Stimulated activated naive CD4-positive, alpha-beta T cell treated with Interleukin-2 at 50 U/mL for 16 hours (primary cell): Measurements from ENCODE around the gene RPS6KA2.
A peak's percentile ranks its signal among the peaks of the same experiment; 100 is the strongest.
"Not testable (repeated sequence)": the region's sequence is repeated elsewhere in the genome, so short reads cannot be mapped to it uniquely, and the experiment has no call there.

ENCODE experiments used
- DNase-seq: peaks from one replicate; lab custom pipeline; 2025; lab: John Stamatoyannopoulos, UW

RPS6KA2 gene

DNA sequence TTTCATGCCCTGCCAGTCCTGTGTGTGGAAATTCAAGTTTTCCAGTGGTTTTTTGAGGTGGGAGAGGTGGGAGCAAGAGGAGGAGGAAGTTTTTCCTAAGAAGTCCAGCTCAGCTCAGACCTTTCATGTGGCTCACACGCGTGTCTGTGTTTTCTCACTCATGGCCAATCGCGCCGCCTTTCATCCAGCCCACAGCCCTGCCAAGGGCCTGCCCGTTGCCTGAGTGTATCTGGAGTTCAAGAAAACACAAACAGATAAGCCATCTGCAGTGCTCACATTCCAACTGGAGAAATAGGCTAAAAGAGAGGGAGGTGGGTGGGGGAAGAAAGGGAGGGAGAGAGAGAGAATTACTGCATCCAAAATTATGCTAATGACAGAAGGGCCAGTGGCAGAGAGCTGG lies 231.7 kb downstream of the RPS6KA2 start:
- no peak for DNase-seq

DNA sequence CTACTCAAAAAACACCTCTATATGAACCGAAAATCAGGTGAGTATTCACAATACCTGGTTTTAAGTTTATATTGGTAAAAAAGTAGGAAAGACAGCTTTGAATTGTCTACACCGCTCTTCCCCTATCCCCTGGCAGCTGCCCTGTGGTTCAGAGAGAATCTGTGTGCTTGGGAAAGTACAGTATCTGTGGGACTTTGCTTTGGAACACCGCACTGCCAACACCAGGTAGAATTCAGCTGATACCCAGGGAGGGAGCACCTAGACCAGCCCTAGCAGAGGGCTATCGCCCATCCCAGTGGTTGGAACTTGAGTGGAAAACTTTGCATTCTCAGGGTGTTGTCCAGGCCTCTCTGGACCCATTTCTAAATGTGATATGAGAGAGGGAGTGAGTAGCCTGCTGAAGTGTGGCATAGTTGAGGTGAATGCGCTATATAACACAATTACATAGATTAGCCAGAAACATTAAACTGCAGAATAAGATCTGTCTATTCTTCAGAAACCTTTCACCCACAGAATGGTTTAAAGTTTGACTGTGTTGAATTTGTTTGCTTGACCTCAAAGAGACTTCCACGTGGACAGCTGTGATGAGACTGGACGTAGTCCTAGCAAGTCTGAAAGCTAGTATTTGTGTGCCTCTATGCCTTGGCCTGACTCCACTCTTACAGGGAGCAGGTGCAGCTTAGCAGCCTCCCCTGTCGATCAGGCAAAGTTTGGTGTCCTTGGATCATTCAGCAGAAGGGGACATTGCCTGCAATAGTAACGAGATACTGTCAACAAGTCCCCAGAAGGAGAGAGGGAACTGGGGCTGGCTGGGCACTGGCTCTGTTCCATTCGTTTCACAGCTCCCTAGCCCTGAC lies 232.8 kb downstream of the RPS6KA2 start:
- DNase-seq, result no peak

DNA sequence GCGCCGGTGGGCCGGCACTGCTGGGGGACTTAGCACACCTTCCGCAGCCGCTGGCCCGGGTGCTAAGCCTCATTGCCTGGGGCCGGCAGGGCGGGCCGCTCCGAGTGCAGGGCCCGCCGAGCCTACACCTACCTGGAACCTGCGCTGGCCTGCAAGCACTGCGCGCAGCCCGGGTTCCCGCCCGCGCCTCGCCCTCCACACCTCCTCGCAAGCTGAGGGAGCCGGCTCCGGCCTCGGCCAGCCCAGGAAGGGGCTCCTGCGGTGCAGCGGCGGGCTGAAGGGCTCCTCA lies 233.6 kb downstream of the RPS6KA2 start:
- no peak for DNase-seq

DNA sequence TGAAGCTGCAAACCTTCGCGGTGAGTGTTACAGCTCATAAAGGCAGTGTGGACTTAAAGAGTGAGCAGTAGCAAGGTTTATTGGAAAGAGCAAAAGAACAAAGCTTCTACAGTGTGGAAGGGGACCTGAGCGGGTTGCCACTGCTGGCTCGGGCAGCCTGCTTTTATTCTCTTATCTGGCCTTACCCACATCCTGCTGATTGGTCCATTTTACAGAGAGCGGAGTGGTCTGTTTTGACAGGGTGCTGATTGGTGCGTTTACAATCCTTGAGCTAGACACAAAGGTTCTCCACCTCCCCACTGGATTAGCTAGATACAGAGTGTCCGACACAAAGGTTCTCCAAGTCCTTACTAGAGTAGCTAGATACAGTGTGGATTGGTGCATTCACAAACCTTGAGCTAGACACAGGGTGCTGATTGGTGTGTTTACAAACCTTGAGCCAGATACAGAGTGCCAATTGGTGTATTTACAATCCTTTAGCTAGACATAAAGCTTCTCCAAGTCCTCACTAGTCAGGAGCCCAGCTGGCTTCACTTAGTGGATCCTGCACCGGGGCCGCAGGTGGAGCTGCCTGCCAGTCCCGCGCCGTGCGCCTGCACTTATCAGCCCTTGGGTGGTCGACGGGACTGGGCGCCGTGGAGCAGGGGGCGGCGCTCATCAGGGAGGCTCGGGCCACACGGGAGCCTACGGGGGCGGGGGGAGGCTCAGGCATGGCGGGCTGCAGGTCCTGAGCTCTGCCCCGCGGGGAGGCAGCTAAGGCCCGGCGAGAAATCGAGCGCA lies 234.1 kb downstream of the RPS6KA2 start:
- DNase-seq, result not testable (repeated sequence)

DNA sequence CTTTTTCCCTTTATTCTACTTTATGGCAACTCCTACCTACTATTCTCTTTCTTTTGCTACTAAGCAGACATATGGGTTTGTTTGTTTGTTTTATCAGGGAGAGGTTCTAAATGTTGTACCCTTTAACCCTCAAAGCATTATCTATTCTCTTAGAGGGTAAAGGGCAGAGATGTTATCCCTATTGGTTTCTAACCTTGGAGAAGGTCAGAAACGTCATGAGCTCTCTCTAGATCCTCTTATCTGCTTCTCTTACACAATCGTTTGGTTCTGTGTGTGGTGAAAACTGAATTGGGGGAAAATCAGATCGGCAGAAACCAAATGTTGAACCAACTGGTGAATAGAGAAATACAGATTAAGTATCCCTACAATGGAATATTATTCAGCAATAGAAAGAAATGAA lies 237.9 kb downstream of the RPS6KA2 start:
- no peak for DNase-seq

DNA sequence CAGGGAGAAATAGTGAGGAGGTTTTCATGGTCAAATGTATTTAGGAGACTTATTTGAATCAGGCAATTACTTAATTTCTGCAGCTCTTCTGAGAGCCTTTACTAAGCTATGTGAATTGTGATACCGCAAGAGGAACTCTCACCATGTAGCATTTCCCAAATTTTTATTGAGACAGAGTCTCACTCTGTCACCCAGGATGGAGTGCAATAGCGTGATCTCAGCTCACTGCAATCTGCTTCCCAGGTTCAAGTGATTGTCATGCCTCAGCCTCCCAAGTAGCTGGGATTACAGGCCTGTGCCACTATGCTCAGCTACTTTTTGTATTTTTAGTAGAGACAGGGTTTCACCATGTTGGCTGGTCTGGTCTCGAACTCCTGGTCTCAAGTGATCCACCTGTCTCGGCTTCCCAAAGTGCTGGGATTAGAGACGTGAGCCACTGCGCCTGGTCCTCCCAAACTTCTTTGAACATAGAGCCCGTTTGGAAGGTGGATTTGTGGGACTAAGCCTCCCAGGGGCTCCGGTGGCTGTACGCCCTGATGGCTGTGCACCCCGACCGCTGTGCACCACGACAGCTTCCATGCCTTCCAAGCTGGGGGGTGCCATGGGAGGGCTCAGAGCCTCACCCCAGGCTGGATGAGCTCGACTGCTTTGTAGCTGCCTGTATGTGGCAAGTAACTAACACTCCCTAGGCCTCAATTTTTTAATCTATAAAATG lies 238.6 kb downstream of the RPS6KA2 start:
- no peak for DNase-seq

DNA sequence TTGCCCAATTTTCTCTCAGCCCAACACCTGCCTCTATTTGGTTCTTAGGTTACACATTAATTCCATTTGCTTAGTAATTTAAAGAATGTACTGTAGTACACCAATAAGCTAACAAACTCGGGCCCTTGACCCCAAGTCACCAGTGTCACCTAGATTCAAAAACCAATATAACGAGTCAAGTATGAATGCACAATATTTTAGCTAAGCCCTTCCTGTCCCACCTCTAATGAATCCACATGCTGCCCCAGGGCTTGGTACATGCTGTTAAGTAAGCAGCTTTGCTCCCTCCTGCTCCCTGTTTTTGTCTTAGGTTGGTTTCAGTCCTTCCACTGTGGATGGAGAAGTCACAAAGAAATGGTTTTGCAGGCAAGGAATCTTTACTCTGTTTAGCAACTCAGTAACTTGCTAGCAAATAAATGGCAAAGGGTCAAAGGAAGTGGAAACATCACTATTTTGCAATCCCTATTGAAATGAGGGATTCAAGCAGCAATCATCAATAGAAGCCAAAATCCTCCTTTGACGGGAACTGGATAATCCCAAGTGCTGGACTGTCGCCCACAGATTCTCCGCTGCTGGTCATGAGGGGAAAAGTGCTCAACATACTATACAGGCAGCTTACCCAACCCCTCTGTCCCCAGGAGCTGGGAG lies 239.3 kb downstream of the RPS6KA2 start:
- DNase-seq, result no peak

DNA sequence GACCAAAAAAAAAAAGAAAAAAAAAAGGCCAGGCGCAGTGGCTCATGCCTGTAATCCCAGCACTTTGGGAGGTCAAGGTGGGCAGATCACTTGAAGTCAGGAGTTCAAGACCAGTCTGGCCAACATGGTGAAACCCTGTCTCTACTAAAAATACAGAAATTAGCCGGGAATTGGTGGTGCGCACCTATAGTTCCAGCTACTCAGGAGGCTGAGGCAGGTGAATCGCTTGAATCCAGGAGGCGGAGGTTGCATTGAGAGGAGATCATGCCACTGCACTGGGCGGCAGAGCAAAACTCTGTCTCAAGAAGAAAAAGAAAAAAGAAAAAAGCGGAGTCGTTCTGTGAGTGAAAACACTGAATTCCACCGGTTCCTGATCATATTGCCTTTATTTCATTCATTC lies 240.0 kb downstream of the RPS6KA2 start:
- not testable (repeated sequence) for DNase-seq

DNA sequence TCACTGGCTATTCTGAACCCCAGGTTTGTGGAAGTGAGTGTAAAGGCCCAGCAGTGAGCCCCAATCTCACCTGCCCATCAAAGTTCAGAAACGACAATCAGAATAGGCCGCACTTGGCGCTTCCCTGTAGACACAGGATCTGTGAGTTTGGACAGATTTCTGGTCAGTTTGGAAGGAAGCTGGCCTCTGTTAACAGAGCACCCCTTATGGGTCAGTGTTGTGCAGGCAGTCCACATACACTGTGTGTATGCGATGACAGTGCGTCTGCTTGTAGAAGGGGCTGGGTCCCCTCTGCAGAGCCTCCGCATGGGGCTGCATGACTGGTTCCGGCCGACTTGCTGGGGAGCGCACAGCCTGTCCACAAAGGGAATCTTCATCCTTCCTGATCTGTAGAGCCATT lies 240.9 kb downstream of the RPS6KA2 start:
- DNase-seq, result no peak

DNA sequence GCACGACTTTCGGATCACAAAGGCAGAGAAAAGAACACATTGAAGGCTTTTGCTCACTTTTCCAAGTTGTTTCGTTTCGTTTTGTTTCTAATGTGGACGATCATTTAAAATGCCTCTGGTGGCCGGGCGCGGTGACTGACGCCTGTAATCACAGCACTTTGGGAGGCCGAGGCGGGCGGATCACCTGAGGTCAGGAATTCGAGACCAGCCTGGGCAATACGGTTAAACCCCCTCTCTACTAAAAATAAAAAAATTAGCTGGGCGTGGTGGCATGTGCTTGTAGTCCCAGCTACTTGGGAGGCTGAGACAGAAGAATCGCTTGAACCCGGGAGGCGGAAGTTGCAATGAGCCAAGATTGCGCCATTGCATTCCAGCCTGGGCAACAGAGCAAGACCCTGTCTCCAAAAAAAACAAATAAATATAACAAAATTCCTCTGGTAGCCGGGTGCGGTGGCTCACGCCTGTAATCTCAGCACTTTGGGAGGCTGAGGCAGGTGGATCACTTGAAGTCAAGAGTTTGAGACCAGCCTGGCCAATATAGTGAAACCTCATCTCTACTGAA lies 243.2 kb downstream of the RPS6KA2 start:
- peak; percentile 34 for DNase-seq

DNA sequence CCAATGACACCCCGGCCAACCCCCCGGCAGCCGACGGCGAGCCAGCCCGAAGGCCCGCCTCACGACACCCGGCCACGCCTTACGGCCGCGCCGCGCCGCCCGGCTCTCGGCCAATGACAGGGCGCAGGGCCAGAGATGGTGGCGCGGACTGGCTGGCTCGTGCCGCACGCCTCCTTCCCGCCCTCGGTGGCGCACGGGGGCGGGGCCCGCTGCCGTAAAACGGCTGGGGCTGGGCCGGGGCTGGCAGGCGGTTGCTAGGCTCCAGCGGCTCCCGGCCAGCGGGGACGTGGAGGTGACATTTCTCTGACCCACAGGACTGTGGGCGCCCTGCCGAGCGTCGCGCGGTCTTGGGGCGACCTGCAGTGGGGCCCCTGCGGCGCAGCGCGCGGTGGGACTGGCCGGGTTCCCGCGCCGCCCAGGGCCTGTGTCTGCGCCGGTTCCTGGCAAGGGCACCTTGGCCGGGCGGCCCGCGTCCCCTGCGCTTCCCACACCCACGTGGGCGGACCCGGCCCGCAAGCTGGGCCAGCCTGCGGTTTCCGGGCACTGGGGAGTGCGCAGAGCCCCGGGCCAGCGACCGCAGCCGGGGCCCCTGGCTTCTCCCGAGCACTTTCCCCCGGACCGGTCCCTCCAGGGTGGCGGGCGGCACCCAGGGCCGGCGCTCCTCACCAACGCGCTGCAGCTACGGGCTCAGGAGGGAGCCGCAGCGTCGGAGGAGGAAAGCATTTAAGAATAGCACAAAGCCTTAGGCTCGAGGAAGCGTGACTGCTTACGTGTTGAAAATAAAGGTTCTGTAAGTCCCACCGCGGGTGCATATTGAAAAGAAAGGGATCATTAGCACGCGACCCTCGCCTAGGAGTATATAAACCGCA lies 243.9 kb downstream of the RPS6KA2 start, which contains the start of gene MPC1:
Gene MPC1 (minus strand): TSS at position 8 of the 869 bp plus-strand sequence. CDS start 64 bp downstream, outside the sequence.
- DNase-seq, result peak; percentile 93

DNA sequence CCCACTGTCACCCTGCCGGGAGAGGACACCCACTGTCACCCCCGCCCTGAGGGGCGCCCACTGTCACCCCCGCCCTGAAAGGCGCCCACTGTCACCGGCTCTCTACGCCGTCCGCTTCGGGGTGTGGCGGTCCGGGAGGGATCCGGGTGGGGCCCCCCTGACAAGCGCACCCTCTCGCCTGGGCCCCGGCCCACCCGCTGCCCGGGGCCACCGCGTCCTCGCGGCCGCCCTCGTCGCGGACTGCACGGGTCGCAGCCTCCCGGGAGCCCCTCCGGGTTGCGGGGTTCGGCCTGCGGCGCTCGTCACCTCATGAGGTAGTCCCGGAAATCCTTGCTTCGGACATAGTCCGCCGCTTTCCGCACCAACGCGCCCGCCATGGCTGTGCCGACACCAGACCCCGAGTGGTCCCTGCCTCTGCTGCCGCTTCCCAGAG lies 244.5 kb downstream of the RPS6KA2 start:
- no peak for DNase-seq

DNA sequence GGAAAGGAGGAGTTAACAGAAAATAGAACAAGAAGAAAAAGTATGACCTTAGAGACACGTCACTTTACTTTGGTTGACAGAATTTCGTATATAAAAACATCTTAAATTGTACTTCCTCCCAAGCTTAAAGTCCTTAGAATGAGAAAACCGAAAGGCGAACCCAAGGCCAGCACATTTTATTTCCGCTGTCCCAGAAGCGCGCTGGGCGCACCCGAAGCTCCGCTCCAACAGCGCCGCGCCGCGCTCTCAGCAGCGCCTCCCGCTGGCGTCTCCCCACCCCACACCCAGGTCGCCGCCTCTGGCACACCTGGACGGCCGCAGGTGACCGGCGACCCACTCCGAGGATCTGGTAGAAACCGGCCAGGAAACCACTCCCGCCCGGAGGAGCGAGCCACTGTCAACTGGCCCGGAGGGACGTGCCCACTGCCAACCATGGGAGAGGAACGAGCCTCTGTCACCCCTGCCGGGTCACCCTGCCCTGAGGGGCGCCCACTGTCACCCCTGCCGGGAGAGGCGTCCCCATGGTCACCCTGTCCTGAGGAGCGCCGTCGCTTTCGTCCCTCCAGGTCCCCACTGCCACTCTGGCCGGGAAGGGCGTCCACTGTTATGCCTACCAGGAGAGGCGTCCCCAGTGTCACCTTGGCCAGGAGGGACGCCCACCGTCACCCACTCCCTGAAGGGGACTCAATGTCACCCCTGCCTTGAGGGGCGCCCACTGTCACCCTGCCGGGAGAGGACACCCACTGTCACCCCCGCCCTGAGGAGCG lies 245.1 kb downstream of the RPS6KA2 start:
- DNase-seq, result peak; percentile 66

DNA sequence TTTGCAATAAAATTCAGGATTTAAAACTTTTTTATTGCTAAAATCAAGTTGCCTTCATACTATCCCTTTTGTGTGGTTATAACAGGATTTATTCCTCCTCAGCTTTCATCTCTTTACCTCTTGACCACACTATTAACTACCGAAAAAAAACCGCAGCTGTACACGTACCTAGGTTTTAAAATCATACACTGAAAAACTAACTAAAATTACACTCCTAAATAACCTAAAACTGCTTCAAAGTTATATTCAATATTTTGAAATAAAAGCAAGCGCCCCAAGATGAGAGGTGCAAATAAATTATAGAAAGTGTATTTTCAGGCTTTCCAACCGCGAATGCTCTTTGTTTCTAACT lies 245.7 kb downstream of the RPS6KA2 start:
- no peak for DNase-seq

DNA sequence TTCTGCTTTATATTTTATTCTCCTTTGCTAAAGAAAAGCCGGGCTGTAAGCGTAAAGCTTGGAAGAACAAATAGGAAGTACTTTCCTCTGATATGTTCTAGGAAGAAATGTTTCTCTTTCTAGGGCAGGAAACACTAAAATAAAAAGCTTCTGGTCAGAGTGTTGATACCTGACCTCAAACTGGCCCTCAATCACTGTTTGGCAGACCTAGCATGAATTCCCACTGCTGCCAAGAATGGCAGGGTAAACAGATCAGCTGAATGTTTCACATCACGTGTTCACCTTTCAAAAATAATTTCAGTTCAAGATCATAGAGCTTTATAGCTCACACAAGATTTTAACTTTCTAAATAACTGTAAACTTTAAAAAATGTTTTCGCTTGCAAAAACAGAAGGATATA lies 247.3 kb downstream of the RPS6KA2 start:
- DNase-seq, result no peak

DNA sequence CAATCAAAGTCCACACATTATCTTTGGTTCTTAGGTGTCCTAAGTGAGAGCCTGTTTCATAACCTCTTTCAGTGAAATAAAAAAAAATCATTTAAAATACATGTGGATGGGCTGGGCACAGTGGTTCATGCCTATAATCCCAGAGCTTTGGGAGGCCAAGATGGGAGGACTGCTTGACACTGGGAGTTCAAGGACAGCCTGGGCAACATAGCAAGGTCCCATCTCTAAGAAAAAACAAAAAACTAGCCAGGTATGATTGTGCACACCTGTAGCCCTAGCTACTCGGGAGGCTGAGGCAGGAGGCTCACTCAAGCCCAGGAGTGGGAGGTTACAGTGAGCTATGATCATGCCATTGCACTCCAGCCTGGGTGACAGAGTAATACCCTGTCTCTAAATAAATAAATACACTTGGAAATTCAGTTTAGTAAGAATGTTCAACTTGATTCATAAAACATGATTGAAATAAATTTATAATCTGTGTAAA lies 247.9 kb downstream of the RPS6KA2 start:
- DNase-seq, result no peak

DNA sequence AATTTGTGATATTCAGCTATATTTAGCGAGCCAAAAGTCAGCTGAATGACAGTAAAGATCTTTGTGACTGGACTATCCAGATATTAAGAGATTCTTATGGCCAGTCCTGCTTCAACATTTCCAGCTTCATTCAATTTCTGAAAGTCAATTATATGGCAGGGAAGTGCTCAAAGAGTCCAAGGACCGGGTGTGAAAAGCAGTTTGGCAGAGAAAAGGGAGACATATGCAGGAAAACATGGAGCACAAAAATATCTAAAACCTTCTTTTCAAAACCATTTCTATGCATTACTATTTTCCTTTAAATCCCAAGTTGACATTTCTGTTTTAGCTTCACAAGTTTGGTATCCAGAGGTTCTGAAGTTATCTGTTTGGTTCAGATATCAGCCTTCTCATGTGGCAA lies 249.3 kb downstream of the RPS6KA2 start:
- DNase-seq, result no peak

DNA sequence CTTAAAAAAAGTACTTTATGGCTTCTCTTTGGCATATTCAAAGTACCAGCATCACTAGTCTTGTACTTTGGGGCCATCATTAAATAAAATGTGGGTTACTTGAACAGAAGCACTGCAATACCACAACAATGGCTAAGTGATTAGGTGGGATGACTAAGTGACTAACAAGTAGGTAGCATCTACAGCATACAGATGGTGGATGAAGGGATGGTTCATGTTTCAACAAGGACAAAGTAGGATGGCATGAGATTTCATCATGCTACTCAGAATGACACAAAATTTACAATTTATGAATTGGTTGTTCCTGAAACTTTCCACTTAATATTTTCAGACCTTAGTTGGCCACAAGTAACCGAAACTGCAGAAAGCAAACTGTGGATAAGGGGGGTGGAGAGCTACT lies 252.0 kb downstream of the RPS6KA2 start:
- DNase-seq, result no peak

DNA sequence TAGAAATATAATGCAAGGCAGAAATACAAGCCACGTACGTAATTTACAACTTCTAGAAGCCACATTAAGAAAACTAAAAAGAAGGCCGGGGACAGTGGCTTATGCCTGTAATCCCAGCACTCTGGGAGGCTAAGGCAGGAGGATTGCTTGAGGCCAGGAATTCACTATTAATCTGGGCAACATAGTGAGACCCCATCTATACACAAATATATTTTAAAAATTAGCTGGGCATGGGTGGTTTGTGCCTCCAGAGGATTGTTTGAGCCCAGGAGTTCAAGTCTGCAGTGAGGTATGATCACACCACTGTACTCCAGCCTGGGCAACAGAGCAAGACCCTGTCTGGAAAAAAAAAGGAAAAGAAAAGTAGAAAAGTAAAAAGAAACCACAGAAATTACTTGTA lies 256.6 kb downstream of the RPS6KA2 start:
- DNase-seq, result no peak

DNA sequence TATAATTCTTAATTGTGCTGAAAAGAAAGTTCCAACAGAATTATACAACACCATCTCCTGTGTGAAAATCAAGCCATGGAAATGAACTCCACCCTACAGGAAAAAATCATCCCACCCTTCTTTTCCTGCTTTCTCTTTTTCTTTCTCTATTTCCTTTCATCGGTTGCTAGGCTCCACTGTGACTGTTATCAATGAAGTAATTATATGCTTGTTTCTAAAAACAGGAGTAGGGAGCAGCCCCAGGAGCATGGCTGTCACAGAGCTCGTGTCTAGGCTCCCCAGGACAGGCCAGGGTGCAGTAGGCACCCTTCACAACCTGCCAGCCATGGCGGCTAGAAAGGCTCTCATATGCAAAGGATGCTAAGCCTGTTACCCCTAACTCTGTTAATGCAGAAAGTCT lies 257.3 kb downstream of the RPS6KA2 start:
- no peak for DNase-seq
